SK-N-SH (cell line): ENCODE data around the gene SERTAD2. TPM values are rescaled to one million over a fixed set of nuclear protein-coding genes. Genes with fewer than 3 reads are reported as not detected.

Experiments
- CTCF ChIA-PET: fragments of 300-600, 350-600 bp; formaldehyde crosslinking; extraction: SDS; loops from one replicate; lab custom pipeline; 2021; lab: Yijun Ruan, JAX
- POLR2A ChIA-PET: fragments of 350-600 bp; sonication (Branson Sonifier 250); formaldehyde crosslinking; extraction: SDS; loops from one replicate; lab custom pipeline; 2020; ENCODE audit warnings: antibody characterized with exemption, inconsistent platforms; lab: Yijun Ruan, JAX
- DNase-seq: peaks from one replicate; pipeline ENCODE4 v3.0.0; 2012
- H2AFZ ChIP-seq: fragments of 200-600 bp; sonication (generic); 2 replicates; pipeline ENCODE4 v1.8.1; 2016; ENCODE audit warnings: antibody characterized with exemption, mild to moderate bottlenecking, low read depth
- H3F3A ChIP-seq: fragments of 200-600 bp; sonication (generic); replicated peaks from 2 replicates; pipeline ENCODE3; 2016; ENCODE audit warnings: antibody characterized with exemption, mild to moderate bottlenecking; ENCODE audit not compliant: insufficient read depth
- H3K27ac ChIP-seq, 2 experiments: fragments of 200-500 bp in 1 of 2; fragments of 200-600 bp in 1 of 2; sonication (Bioruptor generic) in 1 of 2; sonication (generic), shearing (Covaris generic) in 1 of 2; 2 replicates each; pipeline versions ENCODE4 v1.5.1 to v1.6.1; 2014 to 2016; ENCODE audit warnings: low read depth in 2 of 2, inconsistent platforms in 1 of 2, low read length in 1 of 2, mild to moderate bottlenecking in 1 of 2, mixed read lengths in 1 of 2
- H3K27me3 ChIP-seq: fragments of 200-600 bp; sonication (generic), shearing (Covaris generic); 2 replicates; pipeline ENCODE4 v1.6.1; 2016; ENCODE audit warnings: mixed run types; ENCODE audit not compliant: insufficient read depth
- H3K36me3 ChIP-seq, 2 experiments: fragments of 200-500 bp in 1 of 2; fragments of 200-600 bp in 1 of 2; sonication (Bioruptor generic) in 1 of 2; sonication (generic) in 1 of 2; replicated peaks in 1 of 2; 2 replicates each; pipeline versions ENCODE3 to v1.5.1; 2014 to 2016; ENCODE audit warnings: low read length in 1 of 2, mild to moderate bottlenecking in 1 of 2; ENCODE audit not compliant: insufficient read depth in 2 of 2, control insufficient read depth in 1 of 2
- H3K4me1 ChIP-seq, 2 experiments: fragments of 200-500 bp in 1 of 2; fragments of 200-600 bp in 1 of 2; sonication (Bioruptor generic) in 1 of 2; sonication (generic), shearing (Covaris generic) in 1 of 2; 2 replicates each; pipeline versions ENCODE4 v1.5.1 to v1.6.1; 2014 to 2016; ENCODE audit warnings: low read depth in 1 of 2, low read length in 1 of 2, mixed run types in 1 of 2; ENCODE audit not compliant: insufficient read depth in 2 of 2, control insufficient read depth in 1 of 2
- H3K4me2 ChIP-seq: fragments of 200-600 bp; sonication (generic), shearing (Covaris generic); 2 replicates; pipeline ENCODE4 v1.6.1; 2017; ENCODE audit warnings: mixed run types
- H3K4me3 ChIP-seq, 2 experiments: fragments of 200-500 bp in 1 of 2; fragments of 200-600 bp in 1 of 2; sonication (Bioruptor generic) in 1 of 2; sonication (generic), shearing (Covaris generic) in 1 of 2; 2 replicates each; pipeline versions ENCODE4 v1.5.1 to v1.8.1; 2014 to 2016; ENCODE audit warnings: low read depth in 2 of 2, inconsistent platforms in 1 of 2, low read length in 1 of 2, mild to moderate bottlenecking in 1 of 2, mixed read lengths in 1 of 2, moderate library complexity in 1 of 2
- H3K79me2 ChIP-seq: fragments of 200-600 bp; sonication (generic); 2 replicates; pipeline ENCODE4 v1.8.1; 2017; ENCODE audit warnings: mild to moderate bottlenecking; ENCODE audit not compliant: insufficient read depth
- H3K9ac ChIP-seq: fragments of 200-600 bp; sonication (generic); 2 replicates; pipeline ENCODE4 v1.6.1; 2017; ENCODE audit warnings: mixed run types
- H3K9me2 ChIP-seq: fragments of 200-600 bp; sonication (generic); 2 replicates; pipeline ENCODE4 v1.6.1; 2017; ENCODE audit warnings: mixed run types
- H3K9me3 ChIP-seq: fragments of 200-600 bp; sonication (generic); 2 replicates; pipeline ENCODE4 v1.6.1; 2017; ENCODE audit warnings: mixed run types, mild to moderate bottlenecking, moderate library complexity
- H4K20me1 ChIP-seq: fragments of 200-600 bp; sonication (generic); 2 replicates; pipeline ENCODE4 v1.6.1; 2017; ENCODE audit warnings: mild to moderate bottlenecking, mixed run types; ENCODE audit not compliant: insufficient read depth
- EP300 ChIP-seq, 2 experiments: IDR thresholded peaks; 2 replicates each; pipeline versions ENCODE4 v1.4.0 to v1.6.1; 2012; ENCODE audit warnings: borderline replicate concordance in 1 of 2, low read depth in 1 of 2, low read length in 1 of 2
- FOXJ3 ChIP-seq: sonication (generic); formaldehyde crosslinking; IDR thresholded peaks from 2 replicates; pipeline ENCODE4 v1.5.1; 2020; ENCODE audit warnings: mild to moderate bottlenecking, missing genetic modification reagents
- GATA2 ChIP-seq: sonication (generic); formaldehyde crosslinking; IDR thresholded peaks from 2 replicates; pipeline ENCODE4 v1.5.0; 2020; ENCODE audit warnings: mild to moderate bottlenecking, missing genetic modification reagents
- MXI1 ChIP-seq: IDR thresholded peaks from 2 replicates; pipeline ENCODE4 v1.6.1; 2012; ENCODE audit warnings: mild to moderate bottlenecking, low read depth, low read length, improper control_type of control experiment
- NFIC ChIP-seq: IDR thresholded peaks from 2 replicates; pipeline ENCODE4 v1.4.0; 2012; ENCODE audit warnings: borderline replicate concordance
- RFX5 ChIP-seq: IDR thresholded peaks from 2 replicates; pipeline ENCODE4 v1.6.1; 2012; ENCODE audit warnings: mild to moderate bottlenecking, improper control_type of control experiment, low read length
- TEAD4 ChIP-seq: IDR thresholded peaks from 2 replicates; pipeline ENCODE4 v1.4.0; 2012; ENCODE audit warnings: mild to moderate bottlenecking, borderline replicate concordance; ENCODE audit not compliant: insufficient read depth
- WGBS: methylation state at CpG from one replicate; pipeline ENCODE4 v1.1.6; 2017; ENCODE audit warnings: low lambda C conversion rate; 5-methylcytosine and 5-hydroxymethylcytosine counted together
- polyA plus RNA-seq, 3 experiments: library from polyadenylated mRNA; depleted of rRNA; stranded (reverse); fragments of >200 nt; gene quantifications; 2 replicates each; pipeline ENCODE4 v1.2.3, GENCODE V29; 2012
- TF ChIP-seq, protein P1 (sequence below): IDR thresholded peaks from 2 replicates; pipeline ENCODE4; 2012
- TF ChIP-seq, protein P2 (sequence below): fragments of 150-350 bp; IDR thresholded peaks from 2 replicates; pipeline ENCODE4 v1.6.1; 2016; ENCODE audit warnings: mild to moderate bottlenecking, low read depth, low read length
- TF ChIP-seq, protein P3 (sequence below): IDR thresholded peaks from 2 replicates; pipeline ENCODE4 v1.4.0; 2012; ENCODE audit warnings: low read depth, borderline replicate concordance
- TF ChIP-seq, protein P4 (sequence below): fragments of 200-600 bp; sonication (generic); IDR thresholded peaks from 2 replicates; pipeline ENCODE4 v1.6.1; 2017; ENCODE audit warnings: antibody characterized with exemption, mild to moderate bottlenecking, moderate library complexity
- TF ChIP-seq, protein P5 (sequence below): IDR thresholded peaks from 2 replicates; pipeline ENCODE4 v1.6.1; 2012; ENCODE audit warnings: mild to moderate bottlenecking, low read depth, low read length, moderate library complexity
- TF ChIP-seq, protein P6 (sequence below): IDR thresholded peaks from 2 replicates; pipeline ENCODE4 v1.4.0; 2012; ENCODE audit warnings: low read depth, borderline replicate concordance

The SERTAD2 gene
- polyA plus RNA-seq, 1 of the 3 experiments (the other 2 are of a cell fraction): 9.1 TPM

DNA sequence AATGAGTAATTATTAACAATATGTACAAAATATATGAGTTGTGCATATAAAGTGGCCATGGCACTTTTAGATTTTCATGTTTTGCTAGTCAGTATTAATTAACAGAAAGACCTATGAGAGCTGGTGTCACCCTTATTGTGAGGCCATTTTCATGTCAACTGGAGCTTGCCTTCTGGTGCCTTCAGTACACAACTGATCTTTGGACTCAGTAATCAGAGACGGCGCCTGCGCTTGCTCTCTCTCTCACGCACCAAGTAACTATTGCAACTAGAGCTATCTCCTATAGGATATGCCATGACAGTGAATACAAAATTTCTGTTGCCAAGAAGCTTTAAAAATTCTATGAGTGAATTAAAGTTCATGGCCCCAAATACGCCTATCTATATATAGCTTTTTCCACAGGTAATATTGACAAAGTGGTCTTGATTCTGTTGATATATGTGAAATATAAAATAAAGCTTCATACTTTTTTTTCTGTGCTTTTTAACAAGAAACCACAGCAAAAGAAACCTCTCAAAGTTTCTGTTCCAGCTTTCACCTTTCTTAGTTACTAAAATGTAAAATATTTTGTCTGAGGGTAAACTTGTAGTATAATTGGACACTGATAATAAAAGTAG is 2.9 kb downstream of the SERTAD2 start:
- Histone ChIP-seq H3K79me2 (peaks cover 84% of the 10 kb centered on the region), H3K27me3 (no peaks in the 10 kb centered on the region), H3K4me2 (peak overlapping the region; percentile 90; the same call in 1 of the 2 replicates), H3K27ac (no peak overlapping the region), H3K36me3 (no peaks in the 10 kb centered on the region), H3K4me1 (peaks cover 21 to 58% of the 10 kb centered on the region in 2 experiments), H3K4me3 (no peak overlapping the region), H3K9ac (no peak overlapping the region; the same call in 1 of the 2 replicates), H3K9me3 (no peaks in the 10 kb centered on the region), H2AFZ (no peak overlapping the region), H4K20me1 (peaks cover 61% of the 10 kb centered on the region), H3F3A (peaks cover 40% of the 10 kb centered on the region), H3K9me2 (no peaks in the 10 kb centered on the region)
- CTCF ChIA-PET: interaction anchor here (0.9 to 5.8 kb wide), 12 partner anchors 8 to 322 kb away, joined by 3 to 33 read pairs (median 6); partner anchors contain the start of gene AFTPH
- POLR2A ChIA-PET: no interaction called here
- TF ChIP-seq, protein P1, sequence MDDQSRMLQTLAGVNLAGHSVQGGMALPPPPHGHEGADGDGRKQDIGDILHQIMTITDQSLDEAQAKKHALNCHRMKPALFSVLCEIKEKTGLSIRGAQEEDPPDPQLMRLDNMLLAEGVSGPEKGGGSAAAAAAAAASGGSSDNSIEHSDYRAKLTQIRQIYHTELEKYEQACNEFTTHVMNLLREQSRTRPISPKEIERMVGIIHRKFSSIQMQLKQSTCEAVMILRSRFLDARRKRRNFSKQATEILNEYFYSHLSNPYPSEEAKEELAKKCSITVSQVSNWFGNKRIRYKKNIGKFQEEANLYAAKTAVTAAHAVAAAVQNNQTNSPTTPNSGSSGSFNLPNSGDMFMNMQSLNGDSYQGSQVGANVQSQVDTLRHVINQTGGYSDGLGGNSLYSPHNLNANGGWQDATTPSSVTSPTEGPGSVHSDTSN: no peak
- no peak for TF ChIP-seq EP300 (IDR thresholded peaks at IDR 0.05; ENCODE audit: borderline replicate concordance in 1 of 2, low read depth in 1 of 2, low read length in 1 of 2)
- TF ChIP-seq, protein P2, sequence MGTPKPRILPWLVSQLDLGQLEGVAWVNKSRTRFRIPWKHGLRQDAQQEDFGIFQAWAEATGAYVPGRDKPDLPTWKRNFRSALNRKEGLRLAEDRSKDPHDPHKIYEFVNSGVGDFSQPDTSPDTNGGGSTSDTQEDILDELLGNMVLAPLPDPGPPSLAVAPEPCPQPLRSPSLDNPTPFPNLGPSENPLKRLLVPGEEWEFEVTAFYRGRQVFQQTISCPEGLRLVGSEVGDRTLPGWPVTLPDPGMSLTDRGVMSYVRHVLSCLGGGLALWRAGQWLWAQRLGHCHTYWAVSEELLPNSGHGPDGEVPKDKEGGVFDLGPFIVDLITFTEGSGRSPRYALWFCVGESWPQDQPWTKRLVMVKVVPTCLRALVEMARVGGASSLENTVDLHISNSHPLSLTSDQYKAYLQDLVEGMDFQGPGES: no peak
- no peak for TF ChIP-seq GATA2
- no peak for TF ChIP-seq NFIC
- TF ChIP-seq, protein P3, sequence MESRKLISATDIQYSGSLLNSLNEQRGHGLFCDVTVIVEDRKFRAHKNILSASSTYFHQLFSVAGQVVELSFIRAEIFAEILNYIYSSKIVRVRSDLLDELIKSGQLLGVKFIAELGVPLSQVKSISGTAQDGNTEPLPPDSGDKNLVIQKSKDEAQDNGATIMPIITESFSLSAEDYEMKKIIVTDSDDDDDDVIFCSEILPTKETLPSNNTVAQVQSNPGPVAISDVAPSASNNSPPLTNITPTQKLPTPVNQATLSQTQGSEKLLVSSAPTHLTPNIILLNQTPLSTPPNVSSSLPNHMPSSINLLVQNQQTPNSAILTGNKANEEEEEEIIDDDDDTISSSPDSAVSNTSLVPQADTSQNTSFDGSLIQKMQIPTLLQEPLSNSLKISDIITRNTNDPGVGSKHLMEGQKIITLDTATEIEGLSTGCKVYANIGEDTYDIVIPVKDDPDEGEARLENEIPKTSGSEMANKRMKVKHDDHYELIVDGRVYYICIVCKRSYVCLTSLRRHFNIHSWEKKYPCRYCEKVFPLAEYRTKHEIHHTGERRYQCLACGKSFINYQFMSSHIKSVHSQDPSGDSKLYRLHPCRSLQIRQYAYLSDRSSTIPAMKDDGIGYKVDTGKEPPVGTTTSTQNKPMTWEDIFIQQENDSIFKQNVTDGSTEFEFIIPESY: no peak
- TF ChIP-seq, protein P4, sequence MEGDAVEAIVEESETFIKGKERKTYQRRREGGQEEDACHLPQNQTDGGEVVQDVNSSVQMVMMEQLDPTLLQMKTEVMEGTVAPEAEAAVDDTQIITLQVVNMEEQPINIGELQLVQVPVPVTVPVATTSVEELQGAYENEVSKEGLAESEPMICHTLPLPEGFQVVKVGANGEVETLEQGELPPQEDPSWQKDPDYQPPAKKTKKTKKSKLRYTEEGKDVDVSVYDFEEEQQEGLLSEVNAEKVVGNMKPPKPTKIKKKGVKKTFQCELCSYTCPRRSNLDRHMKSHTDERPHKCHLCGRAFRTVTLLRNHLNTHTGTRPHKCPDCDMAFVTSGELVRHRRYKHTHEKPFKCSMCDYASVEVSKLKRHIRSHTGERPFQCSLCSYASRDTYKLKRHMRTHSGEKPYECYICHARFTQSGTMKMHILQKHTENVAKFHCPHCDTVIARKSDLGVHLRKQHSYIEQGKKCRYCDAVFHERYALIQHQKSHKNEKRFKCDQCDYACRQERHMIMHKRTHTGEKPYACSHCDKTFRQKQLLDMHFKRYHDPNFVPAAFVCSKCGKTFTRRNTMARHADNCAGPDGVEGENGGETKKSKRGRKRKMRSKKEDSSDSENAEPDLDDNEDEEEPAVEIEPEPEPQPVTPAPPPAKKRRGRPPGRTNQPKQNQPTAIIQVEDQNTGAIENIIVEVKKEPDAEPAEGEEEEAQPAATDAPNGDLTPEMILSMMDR: no peak
- TF ChIP-seq, protein P5, sequence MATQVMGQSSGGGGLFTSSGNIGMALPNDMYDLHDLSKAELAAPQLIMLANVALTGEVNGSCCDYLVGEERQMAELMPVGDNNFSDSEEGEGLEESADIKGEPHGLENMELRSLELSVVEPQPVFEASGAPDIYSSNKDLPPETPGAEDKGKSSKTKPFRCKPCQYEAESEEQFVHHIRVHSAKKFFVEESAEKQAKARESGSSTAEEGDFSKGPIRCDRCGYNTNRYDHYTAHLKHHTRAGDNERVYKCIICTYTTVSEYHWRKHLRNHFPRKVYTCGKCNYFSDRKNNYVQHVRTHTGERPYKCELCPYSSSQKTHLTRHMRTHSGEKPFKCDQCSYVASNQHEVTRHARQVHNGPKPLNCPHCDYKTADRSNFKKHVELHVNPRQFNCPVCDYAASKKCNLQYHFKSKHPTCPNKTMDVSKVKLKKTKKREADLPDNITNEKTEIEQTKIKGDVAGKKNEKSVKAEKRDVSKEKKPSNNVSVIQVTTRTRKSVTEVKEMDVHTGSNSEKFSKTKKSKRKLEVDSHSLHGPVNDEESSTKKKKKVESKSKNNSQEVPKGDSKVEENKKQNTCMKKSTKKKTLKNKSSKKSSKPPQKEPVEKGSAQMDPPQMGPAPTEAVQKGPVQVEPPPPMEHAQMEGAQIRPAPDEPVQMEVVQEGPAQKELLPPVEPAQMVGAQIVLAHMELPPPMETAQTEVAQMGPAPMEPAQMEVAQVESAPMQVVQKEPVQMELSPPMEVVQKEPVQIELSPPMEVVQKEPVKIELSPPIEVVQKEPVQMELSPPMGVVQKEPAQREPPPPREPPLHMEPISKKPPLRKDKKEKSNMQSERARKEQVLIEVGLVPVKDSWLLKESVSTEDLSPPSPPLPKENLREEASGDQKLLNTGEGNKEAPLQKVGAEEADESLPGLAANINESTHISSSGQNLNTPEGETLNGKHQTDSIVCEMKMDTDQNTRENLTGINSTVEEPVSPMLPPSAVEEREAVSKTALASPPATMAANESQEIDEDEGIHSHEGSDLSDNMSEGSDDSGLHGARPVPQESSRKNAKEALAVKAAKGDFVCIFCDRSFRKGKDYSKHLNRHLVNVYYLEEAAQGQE: no peak
- no peak for TF ChIP-seq FOXJ3 (CRISPR knock-in tag)
- TF ChIP-seq MXI1: no peak
- TF ChIP-seq TEAD4: no peak
- no peak for TF ChIP-seq RFX5
- TF ChIP-seq, protein P6, sequence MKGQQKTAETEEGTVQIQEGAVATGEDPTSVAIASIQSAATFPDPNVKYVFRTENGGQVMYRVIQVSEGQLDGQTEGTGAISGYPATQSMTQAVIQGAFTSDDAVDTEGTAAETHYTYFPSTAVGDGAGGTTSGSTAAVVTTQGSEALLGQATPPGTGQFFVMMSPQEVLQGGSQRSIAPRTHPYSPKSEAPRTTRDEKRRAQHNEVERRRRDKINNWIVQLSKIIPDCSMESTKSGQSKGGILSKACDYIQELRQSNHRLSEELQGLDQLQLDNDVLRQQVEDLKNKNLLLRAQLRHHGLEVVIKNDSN: no peak
- 79% methylated on average over 5 of the region's 5 CpGs for WGBS
- no peak for DNase-seq
